MM.1S (cell line): Measurements from ENCODE around the gene PITPNM3.

ENCODE experiments used
- DNase-seq: peaks from one replicate; pipeline ENCODE4 v3.0.0-alpha.2; 2015
- H2AFZ ChIP-seq: fragments of 300-600 bp; sonication (generic); 2 replicates; pipeline ENCODE4 v1.6.0; 2016; ENCODE audit warnings: antibody characterized with exemption, low read length
- H3F3A ChIP-seq: fragments of 300-600 bp; sonication (generic); 2 replicates; pipeline ENCODE4 v1.6.1; 2016; ENCODE audit warnings: mild to moderate bottlenecking, antibody characterized with exemption, low read length, moderate library complexity, mixed read lengths; ENCODE audit not compliant: insufficient read depth
- H3K27ac ChIP-seq: fragments of 300-600 bp; sonication (generic); 2 replicates; pipeline ENCODE4 v1.5.1; 2016; ENCODE audit warnings: mild to moderate bottlenecking, low read length
- H3K27me3 ChIP-seq: fragments of 300-600 bp; sonication (generic); replicated peaks from 2 replicates; pipeline ENCODE4 v1.6.0; 2016; ENCODE audit warnings: low read length; ENCODE audit not compliant: insufficient read depth
- H3K36me3 ChIP-seq: fragments of 300-600 bp; sonication (generic); replicated peaks from 2 replicates; pipeline ENCODE4 v1.6.1; 2016; ENCODE audit warnings: mild to moderate bottlenecking, low read length, mixed read lengths; ENCODE audit not compliant: insufficient read depth
- H3K4me1 ChIP-seq: fragments of 300-600 bp; sonication (generic); 2 replicates; pipeline ENCODE4 v1.6.1; 2016; ENCODE audit warnings: low read length, mixed read lengths
- H3K4me2 ChIP-seq: fragments of 300-600 bp; sonication (generic); 2 replicates; pipeline ENCODE4 v1.6.0; 2016; ENCODE audit warnings: low read depth, low read length
- H3K4me3 ChIP-seq: fragments of 300-600 bp; sonication (generic); 2 replicates; pipeline ENCODE4 v1.5.1; 2016; ENCODE audit warnings: low read length, mixed read lengths
- H3K79me2 ChIP-seq: fragments of 300-600 bp; sonication (generic); 2 replicates; pipeline ENCODE4 v1.6.1; 2016; ENCODE audit warnings: mixed run types, low read length, mixed read lengths
- H3K9ac ChIP-seq: fragments of 300-600 bp; sonication (generic); 2 replicates; pipeline ENCODE4 v1.6.1; 2016; ENCODE audit warnings: low read length, mixed read lengths
- H3K9me2 ChIP-seq: fragments of 300-600 bp; sonication (generic); replicated peaks from 2 replicates; pipeline ENCODE4 v1.6.1; 2016; ENCODE audit warnings: mild to moderate bottlenecking, low read length, mixed read lengths; ENCODE audit not compliant: insufficient read depth
- H3K9me3 ChIP-seq: fragments of 300-600 bp; sonication (generic); replicated peaks from 2 replicates; pipeline ENCODE4 v1.6.1; 2016; ENCODE audit warnings: mild to moderate bottlenecking, low read length, mixed read lengths; ENCODE audit not compliant: insufficient read depth
- H4K20me1 ChIP-seq: fragments of 300-600 bp; sonication (generic); 2 replicates; pipeline ENCODE4 v1.6.1; 2016; ENCODE audit warnings: mild to moderate bottlenecking, low read length, moderate library complexity, mixed read lengths; ENCODE audit not compliant: insufficient read depth
- EZH2 ChIP-seq: fragments of 300-600 bp; sonication (generic); optimal IDR thresholded peaks from 2 replicates; pipeline ENCODE3; 2017; ENCODE audit warnings: low read depth, mild to moderate bottlenecking, antibody characterized with exemption, low read length, mixed read lengths
- EZH2phosphoT487 ChIP-seq: fragments of 300-600 bp; sonication (generic); IDR thresholded peaks from 2 replicates; pipeline ENCODE4 v1.6.1; 2018; ENCODE audit warnings: antibody characterized with exemption, low read length
- TF ChIP-seq, protein P1 (sequence below): fragments of 300-600 bp; sonication (generic); IDR thresholded peaks from 2 replicates; pipeline ENCODE4 v1.5.1; 2016; ENCODE audit warnings: antibody characterized with exemption, low read length, mixed read lengths

Gene PITPNM3

GRCh38 chr17:6524520-6524919, 31.8 kb downstream of the PITPNM3 start:
- no peak for DNase-seq
- H3K9ac ChIP-seq, result no peak overlapping the region

DNA sequence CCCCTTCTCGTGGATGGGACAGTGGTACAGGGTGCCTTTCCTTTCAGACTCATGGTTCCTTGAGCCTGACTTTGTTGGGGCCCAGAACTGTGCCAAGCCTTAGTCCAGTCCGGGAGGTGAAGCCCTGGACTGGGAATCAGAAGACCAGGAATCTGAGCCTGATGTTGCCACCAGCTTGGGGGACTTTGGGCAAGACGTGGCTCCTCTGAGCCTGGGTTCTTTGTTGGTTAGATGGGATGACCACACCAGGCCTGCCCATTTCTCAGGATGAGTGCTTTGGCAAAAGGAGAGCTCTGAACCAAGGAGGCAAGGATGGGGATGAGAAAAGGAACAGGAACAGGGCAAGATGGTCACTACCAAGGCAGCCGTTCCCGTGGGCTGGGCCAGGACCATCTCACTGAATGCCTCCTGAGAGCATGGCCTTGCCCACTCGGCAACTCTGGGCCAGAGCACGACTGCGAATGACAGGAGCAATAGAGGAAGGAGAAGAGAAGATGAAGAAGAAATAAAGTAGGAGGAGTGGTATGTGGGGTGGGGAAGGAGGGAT, 32.5 kb downstream of the PITPNM3 start:
- H2AFZ ChIP-seq, result no peak overlapping the region
- no peaks in the 10 kb centered on the region for H3K9me3 ChIP-seq
- no peaks in the 10 kb centered on the region for H3K27me3 ChIP-seq
- no peaks in the 10 kb centered on the region for H3K9me2 ChIP-seq
- TF ChIP-seq, protein P1, sequence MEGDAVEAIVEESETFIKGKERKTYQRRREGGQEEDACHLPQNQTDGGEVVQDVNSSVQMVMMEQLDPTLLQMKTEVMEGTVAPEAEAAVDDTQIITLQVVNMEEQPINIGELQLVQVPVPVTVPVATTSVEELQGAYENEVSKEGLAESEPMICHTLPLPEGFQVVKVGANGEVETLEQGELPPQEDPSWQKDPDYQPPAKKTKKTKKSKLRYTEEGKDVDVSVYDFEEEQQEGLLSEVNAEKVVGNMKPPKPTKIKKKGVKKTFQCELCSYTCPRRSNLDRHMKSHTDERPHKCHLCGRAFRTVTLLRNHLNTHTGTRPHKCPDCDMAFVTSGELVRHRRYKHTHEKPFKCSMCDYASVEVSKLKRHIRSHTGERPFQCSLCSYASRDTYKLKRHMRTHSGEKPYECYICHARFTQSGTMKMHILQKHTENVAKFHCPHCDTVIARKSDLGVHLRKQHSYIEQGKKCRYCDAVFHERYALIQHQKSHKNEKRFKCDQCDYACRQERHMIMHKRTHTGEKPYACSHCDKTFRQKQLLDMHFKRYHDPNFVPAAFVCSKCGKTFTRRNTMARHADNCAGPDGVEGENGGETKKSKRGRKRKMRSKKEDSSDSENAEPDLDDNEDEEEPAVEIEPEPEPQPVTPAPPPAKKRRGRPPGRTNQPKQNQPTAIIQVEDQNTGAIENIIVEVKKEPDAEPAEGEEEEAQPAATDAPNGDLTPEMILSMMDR, result no peak
- TF ChIP-seq EZH2phosphoT487 (no peak), EZH2 (no peak)
- H3K27ac ChIP-seq, result no peak overlapping the region
- no peak overlapping the region for H3K9ac ChIP-seq
- no peak overlapping the region for H3K4me3 ChIP-seq
- no peaks in the 10 kb centered on the region for H3K4me1 ChIP-seq
- no peak for DNase-seq
- H3K79me2 ChIP-seq, result no peaks in the 10 kb centered on the region
- no peaks in the 10 kb centered on the region for H3F3A ChIP-seq
- no peaks in the 10 kb centered on the region for H4K20me1 ChIP-seq
- H3K36me3 ChIP-seq, result no peaks in the 10 kb centered on the region
- H3K4me2 ChIP-seq, result no peak overlapping the region

More at GRCh38 chr17:6524520-6524919, 31.8 kb downstream of the PITPNM3 start:
- Histone ChIP-seq H2AFZ (no peak overlapping the region), H3K79me2 (no peaks in the 10 kb centered on the region), H3F3A (no peaks in the 10 kb centered on the region), H3K9me3 (no peaks in the 10 kb centered on the region), H3K27me3 (no peaks in the 10 kb centered on the region), H4K20me1 (no peaks in the 10 kb centered on the region), H3K27ac (no peak overlapping the region), H3K9me2 (no peaks in the 10 kb centered on the region), H3K4me3 (no peak overlapping the region), H3K4me1 (no peaks in the 10 kb centered on the region), H3K4me2 (no peak overlapping the region), H3K36me3 (no peaks in the 10 kb centered on the region)
- no peak for TF ChIP-seq EZH2
- no peak for TF ChIP-seq EZH2phosphoT487
- TF ChIP-seq, protein P1, result no peak

DNA sequence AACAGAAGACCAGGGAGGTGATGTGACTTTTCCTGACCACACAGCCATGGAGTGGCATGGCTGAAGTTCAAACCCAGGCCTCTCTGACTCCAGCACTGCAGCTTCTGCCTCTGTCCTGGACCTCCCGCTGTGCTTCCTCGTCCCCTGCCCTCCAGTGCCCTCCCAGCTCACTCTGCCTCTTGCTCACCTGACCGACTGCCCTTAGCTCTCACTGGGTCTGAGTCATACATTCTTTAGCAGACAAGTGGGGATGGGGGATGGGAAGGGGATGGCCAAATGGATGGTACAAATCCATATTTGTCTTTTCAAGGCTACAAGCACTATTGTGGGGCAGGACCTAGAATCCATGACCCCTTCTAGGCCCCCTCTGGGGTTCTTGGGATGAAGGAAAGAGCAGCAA, 33.0 kb downstream of the PITPNM3 start:
- no peak overlapping the region for H3K27ac ChIP-seq
- H3K79me2 ChIP-seq, result no peaks in the 10 kb centered on the region
- no peak overlapping the region for H2AFZ ChIP-seq
- no peak for DNase-seq
- H3K9me2 ChIP-seq, result no peaks in the 10 kb centered on the region
- TF ChIP-seq EZH2 (no peak), EZH2phosphoT487 (no peak)
- TF ChIP-seq, protein P1, result no peak
- no peak overlapping the region for H3K4me3 ChIP-seq
- H3K27me3 ChIP-seq, result no peaks in the 10 kb centered on the region
- no peaks in the 10 kb centered on the region for H3K9me3 ChIP-seq
- no peaks in the 10 kb centered on the region for H4K20me1 ChIP-seq
- H3F3A ChIP-seq, result no peaks in the 10 kb centered on the region
- H3K36me3 ChIP-seq, result no peaks in the 10 kb centered on the region
- no peaks in the 10 kb centered on the region for H3K4me1 ChIP-seq
- no peak overlapping the region for H3K9ac ChIP-seq
- H3K4me2 ChIP-seq, result no peak overlapping the region
